Measurements from ENCODE around the gene RBMY1A1. TPM values are rescaled to one million over a fixed set of nuclear protein-coding genes. Genes with fewer than 3 reads are reported as not detected.
"Not testable (repeated sequence)": the region's sequence is repeated elsewhere in the genome, so short reads cannot be mapped to it uniquely, and the experiment has no call there.

Gene RBMY1A1
- total RNA-seq: not detected

DNA sequence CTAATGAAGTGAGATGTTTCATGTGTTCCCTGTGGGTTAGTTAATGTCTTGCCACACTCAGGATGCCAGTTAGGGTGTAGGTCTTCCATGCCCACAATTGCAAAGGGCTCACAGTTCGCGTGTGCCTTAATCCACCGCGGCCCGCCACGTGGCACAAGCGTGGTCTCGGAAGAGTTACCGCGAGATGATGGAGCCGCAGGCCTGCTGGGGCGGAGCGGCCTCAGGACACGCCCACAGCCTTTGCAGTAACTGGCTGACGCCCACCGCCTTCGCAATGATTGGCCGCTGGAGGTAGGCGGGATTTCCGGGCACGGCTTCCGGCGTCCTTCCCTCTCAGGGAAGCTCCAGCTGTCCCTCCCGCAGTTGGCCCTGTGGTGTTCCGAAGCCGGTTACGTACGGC is at the start of gene RBMY1A1:
RBMY1A1 (plus strand) TSS at position 301 of the 400 bp plus-strand sequence. CDS start 2,013 bp downstream, outside the sequence.
- ATAC-seq; DNase-seq (ENCODE audit: low spot score): not testable (repeated sequence)

GRCh38 chrY:21511038-21511437 is 23.6 kb upstream of the RBMY1A1 start, which contains the start of gene RBMY1B:
Gene RBMY1B, plus strand, starts transcription at chrY:21511338. Its CDS starts 2,013 bp downstream, at chrY:21513351.
- not testable (repeated sequence) for DNase-seq (ENCODE audit: low spot score); ATAC-seq

DNA sequence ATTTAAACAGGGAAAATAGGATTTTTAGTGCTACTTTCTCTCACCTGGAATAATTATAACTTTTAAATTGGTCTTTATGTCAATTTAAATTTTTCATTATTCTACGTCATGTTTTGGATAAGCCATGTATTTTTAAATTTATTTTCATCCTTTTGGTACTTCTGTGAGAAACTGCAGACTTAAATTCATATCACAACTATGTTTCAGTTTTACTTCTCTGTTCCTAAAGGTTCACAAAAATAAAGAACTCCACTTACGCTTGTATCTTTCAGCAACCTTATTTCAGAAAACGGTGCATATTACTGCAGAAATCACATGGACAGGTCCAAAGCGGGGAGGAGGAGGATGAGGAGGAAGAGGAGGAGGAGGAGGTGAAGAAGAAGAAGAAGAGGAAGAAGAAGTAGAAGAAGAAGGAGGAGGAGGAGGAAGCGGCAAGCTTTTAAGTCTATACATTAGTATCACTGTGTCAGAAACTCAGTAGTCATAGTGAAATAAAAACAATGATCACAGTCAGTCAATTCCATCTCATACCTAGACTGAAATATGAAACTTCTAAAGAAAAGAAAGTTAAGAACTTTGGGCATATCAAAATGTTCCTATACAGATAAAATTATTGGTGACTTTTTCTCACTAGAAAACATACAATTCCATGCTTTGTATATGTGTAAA is 24.8 kb downstream of the RBMY1A1 start:
- not testable (repeated sequence) for ATAC-seq; DNase-seq (ENCODE audit: low spot score)

DNA sequence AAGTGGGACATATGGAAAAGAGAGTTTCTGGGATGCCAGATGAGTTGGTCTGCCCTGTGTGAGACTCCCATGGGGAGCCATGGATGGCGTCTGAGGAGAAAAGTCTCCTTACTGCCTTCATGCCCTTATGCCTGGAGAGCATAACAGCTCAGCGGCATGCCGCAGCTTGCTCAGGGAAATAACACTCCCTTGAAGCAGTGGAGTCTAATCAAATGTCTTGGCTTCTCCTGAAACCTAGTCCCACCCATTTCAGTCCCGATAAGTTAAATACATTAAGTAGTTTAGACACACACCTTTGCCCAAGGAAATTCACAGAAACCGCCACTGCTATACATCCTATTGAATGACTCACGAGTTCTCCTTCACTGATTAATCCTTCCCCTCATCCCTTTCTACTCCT is 50.8 kb downstream of the RBMY1A1 start:
- ATAC-seq: no peak

DNA sequence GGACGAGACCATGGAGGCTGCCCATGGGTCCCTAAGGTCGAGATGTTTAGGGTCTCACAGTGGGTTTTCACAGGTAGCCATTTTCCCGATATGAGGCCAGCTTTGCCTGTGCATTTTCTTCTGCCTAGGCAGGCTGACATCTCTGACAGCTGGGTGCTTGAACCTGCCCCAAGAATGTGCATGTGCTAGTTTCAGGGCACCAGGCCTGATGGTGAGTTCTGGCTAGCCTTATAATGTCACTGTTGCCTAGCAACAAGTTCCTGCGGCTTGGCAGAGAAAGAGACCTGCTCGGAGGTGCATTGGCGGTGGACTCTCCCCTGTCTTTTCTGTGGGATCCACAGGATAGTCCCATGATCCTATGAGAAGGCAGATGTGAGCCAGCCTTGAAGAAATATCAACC is 51.8 kb downstream of the RBMY1A1 start:
- not testable (repeated sequence) for DNase-seq (ENCODE audit: low spot score); ATAC-seq

More for the DNA sequence above, 50.8 kb downstream of the RBMY1A1 start:
- DNase-seq (ENCODE audit: low spot score): no peak

DNA sequence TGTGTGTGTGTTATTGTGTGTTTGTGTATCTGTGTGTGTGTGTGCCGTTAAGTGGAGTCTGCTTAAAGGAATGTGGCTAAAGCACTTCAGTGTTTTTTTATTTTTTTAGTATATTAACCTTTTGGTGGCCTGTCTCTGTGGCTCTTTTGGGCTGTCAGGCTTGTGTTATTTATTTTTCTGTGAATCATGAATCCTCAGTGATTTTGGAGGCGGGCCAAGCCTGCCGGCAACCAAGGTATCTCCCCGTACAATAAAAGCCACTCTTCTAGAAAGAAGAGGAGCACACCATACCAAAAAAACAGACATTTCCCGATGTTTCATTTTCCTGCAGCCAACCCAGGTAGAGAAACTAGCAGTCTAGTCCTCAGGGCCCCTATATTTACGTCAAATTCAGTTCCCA is 57.4 kb downstream of the RBMY1A1 start:
- DNase-seq (ENCODE audit: low spot score) (no peak), ATAC-seq (no peak)

DNA sequence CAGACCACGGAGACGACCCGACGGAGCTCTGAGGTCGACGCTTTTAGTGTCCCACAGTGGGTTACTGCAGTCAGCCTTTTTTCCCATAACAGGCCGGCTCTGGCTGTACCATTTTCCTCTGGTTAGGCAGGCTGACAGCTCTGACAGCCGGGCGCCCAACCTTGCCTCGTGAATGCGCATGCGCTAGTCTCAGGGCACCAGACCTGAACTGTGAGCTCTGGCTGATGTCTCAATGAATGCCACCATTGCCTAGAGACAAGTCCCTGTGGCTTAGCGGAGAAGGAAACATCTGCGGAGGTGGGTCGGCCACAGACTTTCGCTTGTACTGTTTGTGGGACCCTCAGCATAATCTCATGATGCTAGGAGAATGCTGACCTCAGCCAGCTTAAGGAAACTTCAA is 61.6 kb downstream of the RBMY1A1 start:
- DNase-seq (ENCODE audit: low spot score); ATAC-seq: not testable (repeated sequence)

Other genes starting within 250 kb of the RBMY1A1 start
- not detected for gene RBMY1B, start 23.5 kb upstream of the RBMY1A1 start, total RNA-seq